HepG2 (cell line): ENCODE measurements around the gene NOC3L. TPM values are rescaled to one million over a fixed set of nuclear protein-coding genes. Genes with fewer than 3 reads are reported as not detected.

Experiments used
- ATRX ChIP-seq: sonication (generic); formaldehyde crosslinking; IDR thresholded peaks from 2 replicates; pipeline ENCODE4 v1.4.0; 2020; ENCODE audit warnings: missing genetic modification reagents, borderline replicate concordance
- CAMTA2 ChIP-seq: sonication (generic); formaldehyde crosslinking; IDR thresholded peaks from 2 replicates; pipeline ENCODE4 v1.4.0; 2020; ENCODE audit warnings: mild to moderate bottlenecking, missing genetic modification reagents, borderline replicate concordance
- CEBPG ChIP-seq: IDR thresholded peaks from 2 replicates; pipeline ENCODE4 v1.6.1; 2016
- CHD4 ChIP-seq: fragments of 200-600 bp; sonication (generic); IDR thresholded peaks from 2 replicates; pipeline ENCODE4 v1.7.0; 2017; ENCODE audit warnings: mild to moderate bottlenecking, low read length, borderline replicate concordance
- ELF4 ChIP-seq: sonication (generic); formaldehyde crosslinking; IDR thresholded peaks from 2 replicates; pipeline ENCODE4 v1.5.0; 2020; ENCODE audit warnings: missing genetic modification reagents, mild to moderate bottlenecking, moderate library complexity, borderline replicate concordance
- GABPB1 ChIP-seq: IDR thresholded peaks from 2 replicates; pipeline ENCODE4 v1.6.1; 2016; ENCODE audit warnings: mild to moderate bottlenecking, missing genetic modification reagents, moderate library complexity, missing compliant biosample characterization
- HCFC1 ChIP-seq: fragments of 150-350 bp; IDR thresholded peaks from 2 replicates; pipeline ENCODE4 v1.6.1; 2014; ENCODE audit warnings: low read depth, low read length
- NFIB ChIP-seq: sonication (generic); formaldehyde crosslinking; IDR thresholded peaks from 2 replicates; pipeline ENCODE4 v1.9.0; 2021; ENCODE audit warnings: missing genetic modification reagents, mild to moderate bottlenecking, borderline replicate concordance
- PCBP2 ChIP-seq: fragments of 200-400 bp; formaldehyde crosslinking; optimal IDR thresholded peaks from 2 replicates; pipeline ENCODE3; 2018; ENCODE audit warnings: low read length, low read depth; ENCODE audit not compliant: poor library complexity, severe bottlenecking
- REXO4 ChIP-seq: sonication (generic); formaldehyde crosslinking; IDR thresholded peaks from 2 replicates; pipeline ENCODE4 v1.8.0; 2022; ENCODE audit warnings: missing genetic modification reagents, mild to moderate bottlenecking, borderline replicate concordance
- TBL1XR1 ChIP-seq: fragments of 150-350 bp; IDR thresholded peaks from 2 replicates; pipeline ENCODE4 v1.6.1; 2014; ENCODE audit warnings: borderline replicate concordance, low read length; ENCODE audit not compliant: partially characterized antibody
- TMF1 ChIP-seq: sonication (generic); formaldehyde crosslinking; IDR thresholded peaks from 2 replicates; pipeline ENCODE4 v1.8.1; 2022; ENCODE audit warnings: low read depth, missing genetic modification reagents
- ZNF124 ChIP-seq: sonication (generic); formaldehyde crosslinking; IDR thresholded peaks from 2 replicates; pipeline ENCODE4 v1.4.0; 2020; ENCODE audit warnings: missing genetic modification reagents
- ZNF225 ChIP-seq: sonication (generic); formaldehyde crosslinking; IDR thresholded peaks from 2 replicates; pipeline ENCODE4 v1.4.0; 2020; ENCODE audit warnings: mild to moderate bottlenecking, missing genetic modification reagents
- ZNF660 ChIP-seq: sonication (generic); formaldehyde crosslinking; IDR thresholded peaks from 2 replicates; pipeline ENCODE4 v1.5.1; 2020; ENCODE audit warnings: mild to moderate bottlenecking, low read depth, missing genetic modification reagents, borderline replicate concordance
- ZNF670 ChIP-seq: sonication (generic); formaldehyde crosslinking; IDR thresholded peaks from 2 replicates; pipeline ENCODE4 v1.8.0; 2022; ENCODE audit warnings: mild to moderate bottlenecking, missing genetic modification reagents, borderline replicate concordance
- polyA plus RNA-seq, 8 experiments: library from polyadenylated mRNA; depleted of rRNA in 3 of 8; stranded (reverse) in 7 of 8; unstranded in 1 of 8; fragments of >200 nt; fragmentation: Illumina TruSeq in 4 of 8; extraction: Trizol in 4 of 8; gene quantifications; 2 replicates each; pipeline versions ENCODE4 v1.2.1 to v1.2.3, GENCODE V29; 2011 to 2016; ENCODE audit warnings: low read depth in 4 of 8, missing spikeins in 1 of 8, mixed read lengths in 1 of 8; ENCODE audit not compliant: insufficient read depth in 1 of 8
- total RNA-seq, 5 experiments: library from RNA; depleted of rRNA; stranded (reverse); fragments of >200 nt; fragmentation: Illumina TruSeq; extraction: Trizol; gene quantifications; 2 replicates each; pipeline ENCODE4 v1.2.3, GENCODE V29; 2016; ENCODE audit warnings: low read depth in 1 of 5
- TF ChIP-seq, protein P1 (sequence below): sonication (generic); formaldehyde crosslinking; IDR thresholded peaks from 2 replicates; pipeline ENCODE4 v1.5.1; 2020; ENCODE audit warnings: missing genetic modification reagents, mild to moderate bottlenecking, borderline replicate concordance
- TF ChIP-seq, protein P2 (sequence below): sonication (generic); formaldehyde crosslinking; IDR thresholded peaks from 2 replicates; pipeline ENCODE4 v1.5.0; 2020; ENCODE audit warnings: mild to moderate bottlenecking, missing genetic modification reagents
- TF ChIP-seq, protein P3 (sequence below): sonication (generic); formaldehyde crosslinking; IDR thresholded peaks from 2 replicates; pipeline ENCODE4 v1.5.1; 2020; ENCODE audit warnings: missing genetic modification reagents, mild to moderate bottlenecking, borderline replicate concordance
- TF ChIP-seq, protein P4 (sequence below): sonication (generic); formaldehyde crosslinking; conservative IDR thresholded peaks from 2 replicates; pipeline ENCODE4 v1.8.0; 2022; ENCODE audit warnings: low read depth, missing genetic modification reagents

Gene NOC3L
- total and polyA plus RNA-seq, 2 of the 13 experiments (the other 11 are each of a cell fraction or from before 2014, with no cell fraction given): 7.8 to 36.6 TPM

DNA sequence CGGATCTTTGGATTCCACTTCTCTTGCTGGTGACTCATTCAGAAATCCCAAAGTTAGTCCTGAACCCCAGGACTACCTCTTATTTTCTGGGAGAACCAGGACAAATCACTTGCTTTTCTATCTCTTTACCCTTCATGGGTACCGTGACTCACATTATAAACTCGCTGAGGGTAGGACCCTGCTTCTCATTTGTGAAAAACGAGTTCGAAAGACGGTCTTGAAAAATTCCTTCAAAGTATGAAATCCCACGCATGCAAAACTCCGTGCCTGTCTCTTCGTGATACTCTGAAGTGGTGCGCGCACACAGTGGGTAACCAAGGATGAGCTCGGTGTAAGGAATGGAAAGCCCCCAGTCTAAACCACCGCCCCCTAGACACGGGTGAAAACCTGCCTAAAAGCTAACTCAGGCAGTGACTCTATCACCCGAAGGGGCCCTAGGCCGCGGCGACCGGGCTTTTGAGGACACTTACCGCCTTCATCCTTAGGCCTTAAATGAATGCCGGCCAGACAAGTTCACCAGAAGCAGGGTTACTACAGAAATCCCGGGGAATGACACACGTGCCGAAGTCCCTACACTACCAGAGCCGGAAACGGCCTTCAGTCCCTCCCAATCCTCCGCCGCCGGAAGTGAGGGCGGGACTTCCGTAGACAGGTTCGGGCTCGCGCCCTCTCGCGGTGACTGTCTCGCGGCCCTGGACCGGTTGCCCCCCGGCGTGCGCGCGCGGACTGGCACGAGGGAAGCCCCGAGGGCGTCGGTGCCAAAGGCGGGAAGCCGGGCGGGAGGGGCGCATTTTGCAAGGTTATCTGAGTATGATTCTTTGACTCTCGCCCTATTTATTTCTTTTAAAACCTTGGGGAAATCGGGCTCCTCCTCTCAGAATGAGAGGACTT is at the start of gene NOC3L (continued):
- TF ChIP-seq ELF4 (CRISPR knock-in tag) (0 out of 2 replicates have a peak, but pooled peaks have one; percentile 45), ATRX (CRISPR knock-in tag) (no peak), REXO4 (CRISPR knock-in tag) (peak; percentile 95), GABPB1 (CRISPR knock-in tag) (peak; percentile 99), CEBPG (CRISPR knock-in tag) (peak; percentile 49), NFIB (CRISPR knock-in tag) (peak; percentile 99), ZNF225 (CRISPR knock-in tag) (peak; percentile 90), HCFC1 (peak; percentile 46; the same call in 1 of the 2 replicates), CAMTA2 (no peak), PCBP2 (no peak), ZNF660 (CRISPR knock-in tag) (0 out of 2 replicates have a peak, but pooled peaks have one; percentile 79), ZNF670 (CRISPR knock-in tag) (peak; percentile 95), ZNF124 (0 out of 2 replicates have a peak, but pooled peaks have one; percentile 72), TMF1 (CRISPR knock-in tag) (peak; percentile 95), CHD4 (no peak), TBL1XR1 (no peak)
- TF ChIP-seq, protein P1, sequence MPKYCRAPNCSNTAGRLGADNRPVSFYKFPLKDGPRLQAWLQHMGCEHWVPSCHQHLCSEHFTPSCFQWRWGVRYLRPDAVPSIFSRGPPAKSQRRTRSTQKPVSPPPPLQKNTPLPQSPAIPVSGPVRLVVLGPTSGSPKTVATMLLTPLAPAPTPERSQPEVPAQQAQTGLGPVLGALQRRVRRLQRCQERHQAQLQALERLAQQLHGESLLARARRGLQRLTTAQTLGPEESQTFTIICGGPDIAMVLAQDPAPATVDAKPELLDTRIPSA (CRISPR knock-in tag): no peak
- TF ChIP-seq, protein P2, sequence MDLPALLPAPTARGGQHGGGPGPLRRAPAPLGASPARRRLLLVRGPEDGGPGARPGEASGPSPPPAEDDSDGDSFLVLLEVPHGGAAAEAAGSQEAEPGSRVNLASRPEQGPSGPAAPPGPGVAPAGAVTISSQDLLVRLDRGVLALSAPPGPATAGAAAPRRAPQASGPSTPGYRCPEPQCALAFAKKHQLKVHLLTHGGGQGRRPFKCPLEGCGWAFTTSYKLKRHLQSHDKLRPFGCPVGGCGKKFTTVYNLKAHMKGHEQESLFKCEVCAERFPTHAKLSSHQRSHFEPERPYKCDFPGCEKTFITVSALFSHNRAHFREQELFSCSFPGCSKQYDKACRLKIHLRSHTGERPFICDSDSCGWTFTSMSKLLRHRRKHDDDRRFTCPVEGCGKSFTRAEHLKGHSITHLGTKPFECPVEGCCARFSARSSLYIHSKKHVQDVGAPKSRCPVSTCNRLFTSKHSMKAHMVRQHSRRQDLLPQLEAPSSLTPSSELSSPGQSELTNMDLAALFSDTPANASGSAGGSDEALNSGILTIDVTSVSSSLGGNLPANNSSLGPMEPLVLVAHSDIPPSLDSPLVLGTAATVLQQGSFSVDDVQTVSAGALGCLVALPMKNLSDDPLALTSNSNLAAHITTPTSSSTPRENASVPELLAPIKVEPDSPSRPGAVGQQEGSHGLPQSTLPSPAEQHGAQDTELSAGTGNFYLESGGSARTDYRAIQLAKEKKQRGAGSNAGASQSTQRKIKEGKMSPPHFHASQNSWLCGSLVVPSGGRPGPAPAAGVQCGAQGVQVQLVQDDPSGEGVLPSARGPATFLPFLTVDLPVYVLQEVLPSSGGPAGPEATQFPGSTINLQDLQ: peak; percentile 90
- TF ChIP-seq, protein P3, sequence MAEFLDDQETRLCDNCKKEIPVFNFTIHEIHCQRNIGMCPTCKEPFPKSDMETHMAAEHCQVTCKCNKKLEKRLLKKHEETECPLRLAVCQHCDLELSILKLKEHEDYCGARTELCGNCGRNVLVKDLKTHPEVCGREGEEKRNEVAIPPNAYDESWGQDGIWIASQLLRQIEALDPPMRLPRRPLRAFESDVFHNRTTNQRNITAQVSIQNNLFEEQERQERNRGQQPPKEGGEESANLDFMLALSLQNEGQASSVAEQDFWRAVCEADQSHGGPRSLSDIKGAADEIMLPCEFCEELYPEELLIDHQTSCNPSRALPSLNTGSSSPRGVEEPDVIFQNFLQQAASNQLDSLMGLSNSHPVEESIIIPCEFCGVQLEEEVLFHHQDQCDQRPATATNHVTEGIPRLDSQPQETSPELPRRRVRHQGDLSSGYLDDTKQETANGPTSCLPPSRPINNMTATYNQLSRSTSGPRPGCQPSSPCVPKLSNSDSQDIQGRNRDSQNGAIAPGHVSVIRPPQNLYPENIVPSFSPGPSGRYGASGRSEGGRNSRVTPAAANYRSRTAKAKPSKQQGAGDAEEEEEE: no peak
- TF ChIP-seq, protein P4, sequence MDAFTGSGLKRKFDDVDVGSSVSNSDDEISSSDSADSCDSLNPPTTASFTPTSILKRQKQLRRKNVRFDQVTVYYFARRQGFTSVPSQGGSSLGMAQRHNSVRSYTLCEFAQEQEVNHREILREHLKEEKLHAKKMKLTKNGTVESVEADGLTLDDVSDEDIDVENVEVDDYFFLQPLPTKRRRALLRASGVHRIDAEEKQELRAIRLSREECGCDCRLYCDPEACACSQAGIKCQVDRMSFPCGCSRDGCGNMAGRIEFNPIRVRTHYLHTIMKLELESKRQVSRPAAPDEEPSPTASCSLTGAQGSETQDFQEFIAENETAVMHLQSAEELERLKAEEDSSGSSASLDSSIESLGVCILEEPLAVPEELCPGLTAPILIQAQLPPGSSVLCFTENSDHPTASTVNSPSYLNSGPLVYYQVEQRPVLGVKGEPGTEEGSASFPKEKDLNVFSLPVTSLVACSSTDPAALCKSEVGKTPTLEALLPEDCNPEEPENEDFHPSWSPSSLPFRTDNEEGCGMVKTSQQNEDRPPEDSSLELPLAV (CRISPR knock-in tag): no peak
